HG02642 (cell line): ENCODE data around the gene BRF1.
A peak's percentile ranks its signal among the peaks of the same experiment; 100 is the strongest.
"Not testable (repeated sequence)": the region's sequence is repeated elsewhere in the genome, so short reads cannot be mapped to it uniquely, and the experiment has no call there.

ENCODE experiments used
- ATAC-seq: cut with Tn5 transposase; IDR thresholded peaks from one replicate; pipeline ENCODE4 v1.9.1; 2021; ENCODE audit warnings: mild to moderate bottlenecking; ENCODE audit not compliant: unreplicated experiment, poor library complexity

BRF1 gene

GRCh38 chr14:105300542-105301102, at the start of gene BRF1:
Gene BRF1 (minus strand): TSS chr14:105301001. CDS start chr14:105300629, 372 bp downstream.
- peak; percentile 88 for ATAC-seq

DNA sequence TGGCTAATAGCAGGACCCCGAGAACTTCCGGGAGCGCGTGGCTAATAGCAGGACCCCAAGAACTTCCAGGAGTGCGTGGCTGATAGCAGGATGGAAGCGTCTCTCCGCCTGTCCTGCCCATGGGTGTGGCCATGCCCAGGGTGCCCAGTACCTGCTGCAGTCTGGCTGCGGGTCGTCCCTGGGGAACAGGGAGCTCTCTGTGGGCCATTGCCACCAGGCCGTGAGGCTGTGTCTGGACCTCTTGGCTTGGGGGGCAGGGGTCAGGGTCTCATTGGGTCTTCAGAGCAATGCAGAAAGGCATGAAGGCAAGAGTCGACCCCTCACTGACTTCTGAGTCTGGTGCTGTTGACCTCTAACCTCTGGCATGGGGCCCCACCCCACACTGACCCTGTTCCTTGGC, 49.2 kb upstream of the BRF1 start:
- no peak for ATAC-seq

DNA sequence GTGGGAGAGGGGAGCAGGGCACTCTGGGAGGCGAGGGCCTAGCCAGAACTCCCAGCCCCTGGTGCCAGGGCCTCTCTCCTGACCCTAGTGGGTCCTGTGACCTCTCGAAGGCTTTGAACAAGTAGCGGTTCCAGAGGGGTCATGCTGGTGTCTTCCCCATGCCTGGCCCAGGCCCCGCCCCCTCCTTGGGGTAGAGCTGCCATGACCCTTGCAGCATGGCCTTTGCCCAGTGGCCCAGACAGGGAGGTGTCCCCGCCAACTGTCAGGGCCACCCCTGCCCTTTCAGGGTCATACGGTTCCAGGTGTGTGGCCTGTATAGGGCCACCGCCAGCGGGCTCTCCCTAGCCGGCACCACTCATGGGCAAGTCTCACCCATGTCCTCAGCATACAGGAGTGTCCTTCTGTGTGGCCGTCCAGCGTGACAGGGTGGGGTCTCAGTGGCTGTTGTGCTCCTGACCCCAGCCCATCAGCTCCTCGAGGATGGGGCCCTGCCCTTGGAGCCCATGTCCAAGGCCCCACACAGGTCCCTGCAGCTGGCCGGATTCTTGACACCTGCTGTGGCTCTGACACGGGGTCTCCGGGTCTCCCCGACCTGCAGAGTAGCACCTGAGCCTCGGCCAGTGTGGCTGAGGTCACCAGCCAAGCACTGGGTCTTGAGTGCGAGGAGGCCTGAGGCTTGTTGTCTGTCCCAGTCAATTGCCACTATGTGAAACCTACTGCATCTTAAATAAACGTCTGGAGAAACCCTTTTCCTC, 48.3 kb upstream of the BRF1 start:
- no peak for ATAC-seq

- ATAC-seq = no peak
Measured at GRCh38 chr14:105348169-105348944, 47.6 kb upstream of the BRF1 start.

DNA sequence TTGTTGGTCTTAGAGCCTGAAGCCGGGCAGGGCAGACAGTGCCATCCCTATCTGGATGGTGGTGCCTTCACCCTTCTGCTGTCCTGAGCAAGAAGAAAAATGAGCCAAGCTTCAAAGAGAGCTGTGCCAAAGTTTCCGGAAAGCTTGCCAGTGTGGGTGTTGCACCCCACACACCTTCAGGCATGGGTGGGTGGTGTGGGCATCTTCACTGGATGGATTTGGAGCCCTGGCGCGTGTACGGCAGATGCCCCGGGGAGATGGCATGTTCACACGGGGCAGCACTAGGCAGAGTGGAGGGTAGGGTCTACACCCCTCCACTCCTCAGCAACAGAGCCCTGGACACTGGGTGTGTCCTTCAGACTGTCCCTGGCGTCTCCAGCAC, 46.8 kb upstream of the BRF1 start:
- no peak for ATAC-seq

DNA sequence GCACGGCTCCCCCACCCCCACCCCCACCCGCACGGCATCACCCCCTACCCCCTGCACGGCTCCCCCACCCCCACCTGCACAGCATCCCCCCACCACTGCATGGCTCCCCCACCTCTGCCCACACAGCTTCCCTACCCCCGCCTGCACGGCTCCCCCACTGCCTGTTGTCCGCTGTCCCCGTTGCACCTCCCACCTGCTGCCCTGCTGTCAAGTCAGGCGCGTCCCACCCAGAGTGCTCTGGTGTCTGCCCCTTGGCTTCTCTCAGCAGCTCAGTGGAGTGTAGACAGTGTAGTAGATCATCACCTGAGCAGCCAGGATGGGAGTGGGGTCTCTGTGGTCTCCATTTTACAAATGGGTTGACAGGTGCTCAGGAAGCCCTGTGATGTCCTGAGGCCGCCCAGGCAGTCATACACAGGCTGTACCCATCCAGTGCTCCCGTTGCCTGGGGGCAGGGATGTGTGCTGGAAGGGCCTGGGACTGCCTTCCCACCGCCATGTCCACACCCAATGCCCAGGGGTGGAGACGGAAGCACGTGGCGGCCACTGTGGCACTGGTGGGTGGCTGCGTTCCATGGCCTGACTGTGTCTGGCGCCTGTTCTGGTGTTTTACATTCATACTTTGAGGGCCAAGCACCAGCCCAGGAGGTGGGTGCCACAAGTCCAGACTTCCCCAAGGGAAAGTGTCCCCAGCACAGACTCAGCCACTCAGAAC, 46.2 kb upstream of the BRF1 start:
- no peak for ATAC-seq

GRCh38 chr14:105346200-105346533, 45.4 kb upstream of the BRF1 start:
- no peak for ATAC-seq

DNA sequence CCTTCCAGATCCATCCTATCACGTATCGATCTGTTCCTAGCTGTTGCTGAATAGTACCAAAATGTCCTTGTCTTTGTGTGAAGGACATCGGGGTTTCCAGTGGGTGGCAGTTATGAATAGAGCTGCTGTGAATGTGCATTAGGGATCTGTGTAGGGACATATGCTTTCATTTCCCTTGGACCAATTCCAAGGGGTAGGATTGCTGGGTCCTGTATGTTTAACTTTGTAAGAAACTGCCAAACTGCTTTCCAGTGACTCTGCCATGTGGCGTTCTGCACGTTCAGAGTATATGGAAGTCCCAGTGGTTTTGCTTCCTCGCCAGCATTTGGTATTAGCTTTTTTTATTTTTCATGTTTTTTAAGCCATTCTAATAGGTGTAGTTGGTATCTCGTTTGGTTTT, 42.4 kb upstream of the BRF1 start:
- no peak for ATAC-seq

DNA sequence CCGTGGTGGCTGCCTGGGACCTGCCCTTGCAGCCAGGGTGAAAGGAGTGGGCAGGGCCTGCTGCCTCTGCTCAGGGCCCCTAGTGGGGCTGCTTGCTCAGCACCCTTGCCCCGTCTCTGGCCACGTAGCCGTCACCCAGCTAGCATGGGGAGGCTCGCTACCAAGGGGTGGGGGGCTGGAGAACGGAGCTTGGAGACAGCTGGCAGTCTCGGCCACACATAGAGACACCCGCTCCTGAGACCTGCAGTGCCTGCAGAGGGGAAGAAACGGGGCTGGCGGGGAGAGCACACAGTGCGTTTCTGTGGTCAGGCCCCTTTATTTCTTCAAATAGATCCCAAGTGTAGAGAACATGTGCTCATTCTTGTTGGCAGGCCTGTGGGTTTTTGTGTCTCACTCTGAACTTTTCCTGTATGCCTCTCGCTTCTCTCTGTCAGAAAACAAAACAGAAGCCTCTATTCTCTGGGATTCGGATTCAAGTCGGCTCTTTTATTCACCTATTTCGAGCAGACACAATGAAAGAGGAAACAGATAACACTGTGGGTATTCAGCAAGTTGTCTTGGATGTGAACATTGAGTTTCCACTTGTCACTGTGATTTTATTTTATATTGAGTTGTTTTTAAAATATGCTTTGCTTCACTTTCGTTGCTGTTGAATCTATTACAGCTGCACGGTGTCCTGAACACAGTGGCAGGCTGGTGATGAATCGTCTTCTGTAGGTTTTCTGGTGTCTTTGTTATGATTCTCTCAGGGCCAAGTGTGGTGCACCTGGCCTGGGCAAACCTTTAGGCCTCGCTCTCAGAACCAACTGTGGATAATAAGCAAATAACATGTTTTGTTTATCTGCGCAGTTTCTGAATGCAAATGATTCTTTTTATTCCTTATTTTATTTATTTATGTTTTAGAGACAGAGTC, 40.3 kb upstream of the BRF1 start:
- ATAC-seq = no peak

GRCh38 chr14:105337966-105338741, 37.4 kb upstream of the BRF1 start:
- ATAC-seq = no peak

DNA sequence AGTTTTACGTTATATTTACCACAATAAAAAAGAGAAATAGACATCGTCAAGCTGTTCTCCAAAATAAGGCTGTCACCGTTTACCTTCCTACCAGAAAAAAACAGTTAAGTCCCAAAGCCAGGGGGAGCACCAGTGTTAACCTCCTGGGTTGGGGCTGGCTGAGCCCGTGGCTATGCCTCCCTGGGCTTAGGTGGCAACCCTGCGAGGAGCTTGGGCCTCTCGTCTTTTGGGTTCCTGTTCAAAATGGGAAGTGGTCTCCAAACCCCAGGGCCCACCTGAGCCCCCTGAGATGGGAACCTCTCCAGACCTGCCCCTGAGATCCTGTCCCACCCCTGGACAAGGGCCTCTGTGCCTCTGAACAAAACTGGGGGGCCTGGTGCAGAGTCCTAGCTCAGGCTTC, 36.6 kb upstream of the BRF1 start:
- no peak for ATAC-seq

DNA sequence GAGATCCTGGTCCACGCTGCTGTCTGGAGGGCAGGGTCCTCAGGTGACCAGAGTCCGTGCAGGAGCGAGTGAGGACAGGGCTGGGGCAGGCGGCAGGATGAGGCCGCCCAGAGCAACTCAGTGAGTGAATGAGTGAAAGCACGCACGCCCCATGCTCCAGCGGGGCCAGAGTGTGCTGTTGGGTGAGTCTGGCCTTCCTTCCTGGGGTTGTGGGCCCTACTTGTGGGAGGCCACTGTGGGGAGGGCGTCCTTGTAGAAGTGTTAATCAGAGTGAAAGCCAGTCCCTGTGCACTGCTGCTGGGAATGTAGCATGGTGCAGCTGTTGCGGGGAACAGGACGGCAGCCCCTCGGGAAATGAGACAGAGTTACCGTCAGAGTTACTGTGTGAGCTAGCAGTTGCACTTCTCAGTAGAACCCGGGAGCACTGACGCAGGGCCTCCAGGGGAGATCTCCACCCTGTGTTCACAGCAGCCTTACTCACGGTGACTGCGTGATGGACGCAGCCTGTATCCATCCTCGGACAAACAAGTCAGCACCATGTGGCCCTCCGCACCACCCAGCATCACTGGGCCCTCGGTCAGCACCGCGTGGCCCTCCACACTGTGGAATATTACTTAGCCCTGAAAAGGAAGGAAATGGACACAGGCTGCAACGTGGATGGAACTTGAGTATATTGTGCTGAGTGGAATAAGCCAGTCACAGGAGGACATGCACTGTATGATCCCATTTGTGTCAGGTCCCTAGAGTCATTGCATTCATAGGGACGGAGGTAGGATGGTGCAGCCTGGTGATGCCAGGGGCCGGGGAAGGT, 35.9 kb upstream of the BRF1 start:
- no peak for ATAC-seq

DNA sequence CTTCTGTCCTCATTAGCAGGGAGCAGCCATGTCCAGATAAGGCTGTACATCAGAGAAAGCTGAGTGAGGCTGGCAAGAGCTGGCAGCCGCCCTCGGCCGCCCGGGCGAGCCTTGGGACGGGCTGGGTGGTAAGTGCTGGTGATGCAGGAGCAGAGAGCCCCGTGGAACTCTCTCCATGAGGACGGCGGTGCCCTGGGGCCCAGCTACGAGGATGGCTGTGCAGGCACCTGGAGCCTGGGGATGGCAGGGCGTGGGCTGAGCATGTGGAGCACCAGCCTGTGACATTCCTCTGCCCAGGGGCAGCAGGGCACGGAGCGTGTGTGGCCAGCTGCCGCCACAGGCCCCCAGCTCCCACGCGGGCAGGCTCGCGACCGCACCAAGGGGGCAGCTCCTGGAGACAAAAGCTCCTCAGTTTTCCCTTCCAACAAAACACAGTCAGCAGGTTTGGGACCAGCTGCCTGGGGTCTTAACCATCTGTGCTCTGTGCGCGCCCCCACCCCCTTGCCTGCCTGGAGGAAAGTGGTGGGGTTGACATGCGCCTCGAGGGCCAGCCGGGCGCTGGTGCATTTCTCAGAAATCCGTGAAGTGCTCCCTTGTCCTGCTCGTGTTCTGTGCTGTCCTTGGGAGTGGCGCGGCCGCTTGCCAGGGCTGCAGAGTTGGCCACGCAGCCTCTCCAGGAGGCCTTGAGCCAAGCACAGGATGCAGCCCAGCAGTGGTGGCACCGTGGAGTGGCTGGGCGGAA, 35.1 kb upstream of the BRF1 start:
- no peak for ATAC-seq

- ATAC-seq = not testable (repeated sequence)
Measured at GRCh38 chr14:105335231-105335542, 34.4 kb upstream of the BRF1 start.

DNA sequence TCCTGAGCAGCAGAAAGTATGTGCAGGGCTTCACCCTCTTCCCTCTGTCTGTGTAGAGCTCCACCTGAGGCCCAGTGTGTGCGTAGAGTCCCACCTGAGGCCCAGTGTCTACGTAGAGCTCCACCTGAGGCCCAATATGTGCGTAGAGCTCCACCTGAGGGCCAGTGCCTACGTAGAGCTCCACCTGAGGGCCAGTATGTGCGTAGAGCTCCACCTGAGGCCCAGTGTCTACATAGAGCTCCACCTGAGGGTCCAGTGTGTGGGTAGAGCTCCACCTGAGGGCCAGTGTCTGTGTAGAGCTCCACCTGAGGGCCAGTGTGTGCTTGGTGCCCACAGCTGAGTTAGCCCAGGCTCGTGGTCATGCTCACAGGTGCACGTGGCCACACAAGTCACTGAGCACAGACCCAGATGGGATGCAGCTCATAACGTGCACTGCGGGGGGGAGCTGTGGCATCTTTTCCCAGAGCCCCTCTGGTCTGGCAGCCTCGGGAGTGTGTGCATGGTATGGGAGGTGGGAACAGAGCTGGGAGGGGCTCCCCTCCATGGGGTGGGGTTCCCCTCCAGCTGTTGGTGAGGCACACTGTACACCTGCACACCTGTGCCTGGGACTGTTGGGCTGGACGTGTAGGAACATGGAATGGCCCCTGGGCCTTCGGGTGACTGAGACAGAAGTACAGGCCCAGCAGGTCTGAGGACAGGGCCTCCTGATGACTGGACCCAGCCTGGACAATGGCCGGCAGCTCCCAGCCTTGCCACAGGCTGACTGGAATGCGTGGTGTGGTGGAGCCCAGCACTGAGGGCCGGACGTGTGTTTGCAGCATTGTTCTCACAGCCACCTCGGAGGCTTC, 33.8 kb upstream of the BRF1 start:
- no peak for ATAC-seq

GRCh38 chr14:105333613-105334364, 33.0 kb upstream of the BRF1 start:
- ATAC-seq = no peak
